ENCODE measurements around the gene ZNF37A.
"Not testable (repeated sequence)": the region's sequence is repeated elsewhere in the genome, so short reads cannot be mapped to it uniquely, and the experiment has no call there.

Gene ZNF37A

DNA sequence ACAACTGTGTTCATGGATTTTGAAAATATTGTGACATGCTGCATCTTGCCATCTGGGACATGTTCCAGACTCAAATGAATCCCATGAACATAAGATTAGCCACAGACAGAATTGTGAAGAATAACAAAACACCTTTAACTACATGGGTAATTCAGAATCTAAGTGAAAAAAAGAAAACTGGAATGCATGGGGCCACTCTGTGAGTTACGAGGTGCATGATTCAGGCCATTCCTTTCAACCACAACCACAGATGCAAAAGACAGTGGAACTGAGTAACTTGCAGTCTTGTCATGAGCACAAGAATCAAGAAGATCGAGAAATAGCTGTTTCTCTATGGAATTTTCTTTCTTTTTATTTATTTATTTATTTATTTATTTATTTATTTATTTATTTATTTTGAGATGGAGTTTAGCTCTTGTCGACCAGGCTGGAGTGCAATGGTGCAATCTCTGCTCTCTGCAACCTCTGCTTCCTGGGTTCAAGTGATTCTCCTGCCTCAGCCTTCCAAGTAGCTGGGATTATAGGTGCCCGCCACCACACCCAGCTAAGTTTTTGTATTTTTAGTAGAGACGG, 56.8 kb downstream of the ZNF37A start:
- DNase-seq = not testable (repeated sequence)

DNA sequence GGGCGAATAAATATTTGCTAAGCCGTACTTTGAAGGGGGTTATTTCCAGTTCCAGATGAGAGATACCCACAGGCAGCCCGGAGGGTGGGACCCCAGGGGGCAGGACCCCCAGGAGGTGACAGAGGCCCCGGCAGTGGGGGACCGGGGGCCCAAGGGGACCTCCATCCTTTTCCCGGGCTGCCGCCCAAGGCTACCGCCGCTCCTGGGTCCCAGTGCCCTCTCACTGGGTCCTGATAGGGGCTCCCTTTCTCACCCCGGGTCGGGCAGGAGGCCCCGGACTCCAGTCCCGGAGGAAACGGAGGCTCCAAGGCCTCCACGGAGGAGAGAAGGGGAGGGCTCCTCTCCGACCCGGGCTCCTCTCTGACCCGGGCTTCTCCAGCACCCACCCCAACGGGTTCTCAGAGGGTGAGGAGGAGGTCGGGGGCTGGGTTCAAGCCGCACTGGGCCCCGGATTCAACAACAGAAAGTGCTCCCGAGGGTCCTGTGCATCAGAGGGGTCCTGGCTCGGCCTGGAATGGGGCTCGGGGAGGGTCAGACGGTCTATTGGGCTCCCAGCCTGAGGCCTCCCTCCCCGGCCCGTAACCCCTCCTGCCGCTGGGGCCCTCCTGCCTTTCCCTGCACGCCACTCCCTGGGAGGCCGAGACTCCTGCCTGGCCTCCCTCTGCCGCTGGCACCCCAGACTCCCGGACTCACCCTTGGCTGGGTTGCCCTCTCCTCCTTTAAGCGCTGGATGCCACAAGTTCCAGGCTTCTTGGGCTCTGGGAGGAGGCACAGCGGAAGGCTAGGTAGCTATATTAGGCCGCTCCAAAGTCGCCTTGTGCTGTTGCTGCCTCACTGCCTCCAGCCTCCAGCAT, 62.5 kb downstream of the ZNF37A start:
- no peak for DNase-seq

DNA sequence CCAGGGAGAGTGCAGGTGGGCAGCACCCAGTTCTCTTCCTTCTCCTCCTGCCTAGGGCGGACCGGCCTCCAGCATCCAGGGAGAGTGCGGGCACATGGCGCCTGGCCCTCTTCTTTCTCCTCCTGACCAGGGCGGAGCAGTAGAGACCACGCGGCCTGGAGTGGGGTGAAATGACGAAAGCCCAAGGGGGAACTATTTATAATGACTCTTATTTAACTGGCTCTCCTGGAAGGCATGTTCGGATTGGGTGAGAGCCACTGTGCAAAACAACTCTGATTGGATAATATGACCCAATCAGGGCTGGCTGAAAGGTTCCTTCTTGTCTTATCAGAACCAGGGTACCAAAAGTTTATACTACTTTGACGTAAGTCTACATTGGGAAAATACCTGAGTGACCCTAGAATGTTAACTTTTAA, 63.1 kb downstream of the ZNF37A start:
- no peak for DNase-seq

DNA sequence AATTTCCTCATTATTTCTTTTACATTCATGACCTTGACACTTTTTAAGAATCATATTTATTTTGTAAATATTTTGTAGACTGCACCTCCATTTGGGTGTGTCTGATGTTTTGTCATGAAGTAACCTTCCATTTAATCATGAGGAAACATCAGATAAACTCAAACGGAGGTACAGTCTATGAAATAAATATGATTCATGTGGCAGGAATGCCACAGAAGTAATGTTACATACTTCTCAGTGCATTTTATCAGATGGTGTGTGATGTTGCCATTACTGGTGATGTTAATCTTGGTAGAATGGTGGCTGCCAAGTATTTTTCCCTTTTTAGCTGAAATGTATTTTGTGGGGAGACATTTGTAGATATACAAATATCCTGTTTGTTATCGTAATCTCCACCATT, 64.9 kb downstream of the ZNF37A start:
- no peak for DNase-seq

DNA sequence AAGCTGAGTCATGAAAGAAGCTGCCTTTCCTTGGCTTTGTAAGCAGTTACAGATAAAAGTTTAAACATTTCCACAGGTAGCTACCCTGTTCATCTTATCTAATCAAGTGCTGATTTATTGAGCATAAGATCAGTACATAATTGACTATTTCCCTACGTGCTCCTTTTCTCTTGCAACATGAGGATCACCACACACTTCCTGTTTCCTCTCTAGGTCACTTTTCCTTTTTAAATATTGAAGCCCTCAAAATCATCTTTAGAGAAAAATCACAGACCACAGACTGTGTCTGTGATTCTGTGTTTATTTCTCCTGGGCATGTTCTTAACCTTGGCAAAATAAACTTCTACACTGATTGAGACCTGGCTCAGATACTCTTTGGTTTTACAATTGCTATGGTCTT, 69.5 kb downstream of the ZNF37A start:
- no peak for DNase-seq

DNA sequence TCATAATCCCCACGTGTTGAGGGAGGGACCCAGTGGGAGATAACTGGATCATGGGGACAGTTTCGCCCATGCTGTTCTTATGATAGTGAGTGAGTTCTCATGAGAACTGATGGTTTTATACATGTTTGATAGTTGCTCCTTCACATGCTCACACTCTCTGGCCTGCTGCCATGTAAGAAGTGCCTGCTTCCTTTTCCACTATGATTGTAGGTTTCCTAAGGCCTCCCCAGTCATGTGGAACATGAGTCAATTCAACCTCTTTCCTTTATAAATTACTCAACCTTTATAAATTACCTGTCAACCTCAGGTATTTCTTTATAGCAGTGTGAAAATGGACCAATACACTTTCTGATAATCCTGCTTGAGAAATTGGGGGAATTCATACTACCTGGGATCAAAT, 80.2 kb downstream of the ZNF37A start:
- DNase-seq = no peak

DNA sequence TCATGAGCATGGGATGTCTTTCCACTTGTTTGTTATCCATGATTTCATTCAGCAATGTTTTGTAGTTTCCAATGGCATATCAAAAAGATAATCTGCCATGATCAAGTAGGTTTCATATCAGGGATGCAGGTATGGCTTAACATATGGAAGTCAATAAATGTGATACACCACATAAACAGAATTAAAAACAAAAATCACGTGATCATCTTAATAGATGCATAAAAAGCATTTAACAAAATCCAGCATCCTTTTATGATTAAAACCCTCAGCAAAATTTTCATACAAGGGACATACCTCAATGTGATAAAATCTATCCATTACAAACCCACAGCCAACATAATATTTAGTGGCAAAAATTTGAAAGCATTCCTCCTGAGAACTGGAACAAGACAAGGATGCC, 90.3 kb downstream of the ZNF37A start:
- no peak for DNase-seq

All from fibroblast of skin of right biceps (primary cell).